HL-60 (cell line): ENCODE measurements around the gene EIF4G1.
A peak's percentile ranks its signal among the peaks of the same experiment; 100 is the strongest.

Source experiments
- DNase-seq, 2 experiments: peaks; one replicate each; pipeline ENCODE4 v3.0.0-alpha.2; 2010 to 2020; ENCODE audit warnings: low read depth in 1 of 2, low spot score in 1 of 2
- H3K27ac ChIP-seq: fragments of 250-450 bp; sonication (Bioruptor Pico); replicated peaks from 2 replicates; pipeline ENCODE4 v1.5.1; 2020; ENCODE audit warnings: mild to moderate bottlenecking, moderate library complexity
- H3K27me3 ChIP-seq: fragments of 250-450 bp; sonication (Bioruptor Pico); 2 replicates; pipeline ENCODE4 v1.5.1; 2021; ENCODE audit warnings: mild to moderate bottlenecking, moderate library complexity; ENCODE audit not compliant: insufficient read depth, poor library complexity, severe bottlenecking
- H3K4me3 ChIP-seq: replicated peaks from 2 replicates; pipeline ENCODE4 v1.5.1; 2011; ENCODE audit warnings: mild to moderate bottlenecking, control low read depth, low read length; ENCODE audit not compliant: insufficient read depth
- CTCF ChIP-seq: IDR thresholded peaks from one replicate; pipeline ENCODE4 v1.5.1; 2011; ENCODE audit warnings: low read length, control low read depth, inconsistent platforms; ENCODE audit not compliant: insufficient read depth
- GABPA ChIP-seq: IDR thresholded peaks from 2 replicates; pipeline ENCODE4 v1.6.1; 2012; ENCODE audit warnings: low read depth
- POLR2AphosphoS5 ChIP-seq: IDR thresholded peaks from 2 replicates; pipeline ENCODE4 v1.6.1; 2012; ENCODE audit warnings: low read depth
- REST ChIP-seq: IDR thresholded peaks from 2 replicates; pipeline ENCODE4 v1.6.1; 2012; ENCODE audit warnings: low read depth; ENCODE audit not compliant: insufficient replicate concordance
- SPI1 ChIP-seq: IDR thresholded peaks from 2 replicates; pipeline ENCODE4 v1.6.1; 2012; ENCODE audit warnings: low read depth, mild to moderate bottlenecking, borderline replicate concordance

The EIF4G1 gene

GRCh38 chr3:184353546-184353941, 39.1 kb downstream of the EIF4G1 start:
- Histone ChIP-seq H3K4me3 (no peak overlapping the region), H3K27me3 (no peaks in the 10 kb centered on the region), H3K27ac (no peak overlapping the region)
- no peak for TF ChIP-seq SPI1
- TF ChIP-seq REST = no peak
- no peak for TF ChIP-seq POLR2AphosphoS5
- TF ChIP-seq CTCF = no peak
- no peak for TF ChIP-seq GABPA
- no peak for DNase-seq

GRCh38 chr3:184354121-184354728, 39.8 kb downstream of the EIF4G1 start:
- no peak overlapping the region for H3K4me3 ChIP-seq
- no peak overlapping the region for H3K27ac ChIP-seq
- DNase-seq = peak in 1 of 2 experiments; percentile 36
- H3K27me3 ChIP-seq = no peaks in the 10 kb centered on the region
- TF ChIP-seq CTCF (peak; percentile 68), REST (no peak)

GRCh38 chr3:184354754-184355153, 40.3 kb downstream of the EIF4G1 start:
- H3K27ac ChIP-seq = no peak overlapping the region
- no peak overlapping the region for H3K4me3 ChIP-seq
- TF ChIP-seq POLR2AphosphoS5 (no peak), REST (no peak), CTCF (no peak)
- no peak for DNase-seq
- H3K27me3 ChIP-seq = no peaks in the 10 kb centered on the region
